ENCODE data around the gene SCN3B. TPM values are rescaled to one million over a fixed set of nuclear protein-coding genes. Genes with fewer than 3 reads are reported as not detected.

Gene SCN3B
- total and polyA plus RNA-seq, 4 donors = 21.0 to 97.5 (median 73.9) TPM

DNA sequence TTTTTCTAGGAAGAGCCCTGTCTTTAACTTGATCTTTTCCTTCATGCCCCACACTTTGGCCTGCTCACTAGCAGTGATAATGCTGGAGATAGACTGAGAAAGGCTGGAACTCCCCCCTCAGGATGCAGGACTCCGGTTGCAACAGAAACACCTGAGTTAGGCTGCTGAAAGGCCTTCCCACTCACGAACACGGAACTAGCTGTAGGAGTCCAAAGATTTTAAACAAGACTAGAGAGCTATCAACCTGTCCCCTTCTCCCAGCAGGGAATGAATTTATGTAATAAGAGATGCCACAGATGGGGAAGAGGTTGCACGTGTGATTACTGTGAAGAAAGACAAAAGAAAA is 13.0 kb downstream of the SCN3B start:
- Histone ChIP-seq H3K36me3 (ENCODE audit: control insufficient read depth, insufficient read depth, low read length) (peaks cover 40% of the 10 kb centered on the region), H3K27me3 (ENCODE audit: control insufficient read depth, insufficient read depth, low read length) (no peaks in the 10 kb centered on the region), H3K4me1 (ENCODE audit: control insufficient read depth, insufficient read depth, low read length) (peaks cover 6% of the 10 kb centered on the region), H3K4me3 (ENCODE audit: low read depth, low read length) (no peak overlapping the region), H3K27ac (ENCODE audit: low read depth, low read length) (no peak overlapping the region), H3K9me3 (ENCODE audit: control insufficient read depth, insufficient read depth, low read length) (no peaks in the 10 kb centered on the region)
- WGBS (ENCODE audit: insufficient coverage) = 34% methylated on average over 2 of the region's 4 CpGs
- no peak for DNase-seq (ENCODE audit: low read depth in 4 of 6, low spot score in 6 of 6)

DNA sequence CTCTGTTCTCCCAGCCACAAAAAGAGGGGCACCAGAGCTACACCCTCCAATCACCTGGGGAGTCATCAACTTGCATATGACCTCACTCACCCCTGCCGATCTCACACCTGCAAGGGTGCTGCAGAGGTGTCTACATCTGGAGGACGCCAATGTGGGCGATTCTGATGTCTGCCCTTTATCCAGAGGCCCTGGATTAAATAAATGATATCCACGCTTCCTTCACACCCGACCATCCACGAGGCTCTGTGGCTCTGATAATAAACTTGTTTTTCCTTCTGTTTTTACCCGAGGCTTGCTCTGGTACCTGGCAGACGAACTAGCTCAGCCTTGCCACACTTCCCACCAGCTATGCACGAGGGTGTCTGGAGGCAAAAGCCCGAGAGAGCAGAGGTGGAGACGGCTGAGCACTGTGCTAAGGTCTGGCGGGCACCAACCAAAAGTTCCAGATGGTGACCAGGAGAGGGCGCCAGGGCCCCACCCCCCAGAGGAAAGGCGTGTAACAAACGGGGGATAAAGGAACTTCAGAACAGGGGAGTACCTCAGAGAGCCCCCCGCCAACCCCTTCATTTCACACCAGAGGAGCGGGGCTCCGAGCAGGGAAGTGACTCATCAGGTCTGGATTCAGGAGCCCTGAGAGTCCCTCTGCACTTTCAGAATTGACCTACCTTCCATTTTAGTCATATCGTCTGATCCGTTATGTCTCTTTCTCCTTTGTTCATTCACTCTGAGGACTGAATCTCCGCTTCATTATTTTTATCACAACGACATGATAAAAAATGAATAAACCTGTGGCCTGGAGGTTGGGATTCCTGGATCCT is 13.5 kb downstream of the SCN3B start:
- DNase-seq (ENCODE audit: low read depth in 4 of 6, low spot score in 6 of 6) = peak in 2 of 6 donors; percentile 68 to 83
- peaks cover 41% of the 10 kb centered on the region for H3K36me3 ChIP-seq (ENCODE audit: control insufficient read depth, insufficient read depth, low read length)
- H3K27me3 ChIP-seq (ENCODE audit: control insufficient read depth, insufficient read depth, low read length) = no peaks in the 10 kb centered on the region
- no peaks in the 10 kb centered on the region for H3K9me3 ChIP-seq (ENCODE audit: control insufficient read depth, insufficient read depth, low read length)
- H3K27ac ChIP-seq (ENCODE audit: low read depth, low read length) = no peak overlapping the region
- 25% methylated on average over 16 of the region's 22 CpGs for WGBS (ENCODE audit: insufficient coverage)
- H3K4me1 ChIP-seq (ENCODE audit: control insufficient read depth, insufficient read depth, low read length) = peaks cover 6% of the 10 kb centered on the region
- H3K4me3 ChIP-seq (ENCODE audit: low read depth, low read length) = no peak overlapping the region

DNA sequence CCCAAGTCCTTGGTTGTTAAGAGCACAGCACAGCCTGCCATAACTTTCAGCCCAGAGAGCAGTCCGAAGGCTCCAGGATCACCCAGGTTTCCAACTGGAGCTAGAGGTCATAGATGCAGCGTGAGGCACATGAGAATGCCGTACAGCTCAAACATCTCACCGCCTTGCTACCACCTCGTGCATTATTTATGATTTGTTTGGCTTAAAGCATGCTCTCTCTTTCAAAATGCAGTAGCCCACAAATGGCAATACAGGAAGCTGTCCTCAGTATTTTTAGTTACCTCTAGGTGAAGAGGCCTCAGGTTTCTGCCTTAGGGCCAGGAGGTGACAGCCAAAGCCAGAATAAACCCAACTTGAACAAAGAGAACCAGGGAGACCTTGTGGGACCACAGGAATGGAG is 14.4 kb downstream of the SCN3B start:
- no peaks in the 10 kb centered on the region for H3K27me3 ChIP-seq (ENCODE audit: control insufficient read depth, insufficient read depth, low read length)
- peaks cover 37% of the 10 kb centered on the region for H3K36me3 ChIP-seq (ENCODE audit: control insufficient read depth, insufficient read depth, low read length)
- no peaks in the 10 kb centered on the region for H3K4me1 ChIP-seq (ENCODE audit: control insufficient read depth, insufficient read depth, low read length)
- H3K4me3 ChIP-seq (ENCODE audit: low read depth, low read length) = no peak overlapping the region
- WGBS (ENCODE audit: insufficient coverage) = 83% methylated on average over 2 of the region's 5 CpGs
- H3K27ac ChIP-seq (ENCODE audit: low read depth, low read length) = no peak overlapping the region
- H3K9me3 ChIP-seq (ENCODE audit: control insufficient read depth, insufficient read depth, low read length) = no peaks in the 10 kb centered on the region
- no peak for DNase-seq (ENCODE audit: low read depth in 4 of 6, low spot score in 6 of 6)

DNA sequence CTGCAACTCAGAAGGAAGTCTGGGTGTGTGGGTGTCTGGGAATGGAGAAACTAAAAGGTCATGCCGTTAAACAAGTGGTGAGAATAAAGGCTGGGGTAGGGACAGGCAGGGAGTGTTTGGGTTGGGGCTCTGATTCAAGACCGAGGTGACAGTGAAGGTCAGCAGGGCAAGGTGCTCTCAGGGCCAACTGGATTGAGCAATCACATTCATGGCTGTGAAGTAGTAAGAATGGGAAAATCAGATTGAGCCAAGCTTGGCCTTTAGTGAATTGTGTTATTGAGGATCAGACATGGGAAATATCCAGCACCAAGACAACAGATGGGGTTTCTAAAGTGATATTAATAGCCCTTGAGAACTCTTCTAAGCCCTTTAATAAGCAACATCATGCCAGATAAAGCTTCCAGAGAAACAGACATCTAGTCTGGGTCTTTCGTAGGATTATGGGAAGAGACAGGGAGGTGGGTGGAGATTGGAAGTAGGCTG is 24.3 kb downstream of the SCN3B start:
- H3K27ac ChIP-seq (ENCODE audit: low read depth, low read length) = no peak overlapping the region

DNA sequence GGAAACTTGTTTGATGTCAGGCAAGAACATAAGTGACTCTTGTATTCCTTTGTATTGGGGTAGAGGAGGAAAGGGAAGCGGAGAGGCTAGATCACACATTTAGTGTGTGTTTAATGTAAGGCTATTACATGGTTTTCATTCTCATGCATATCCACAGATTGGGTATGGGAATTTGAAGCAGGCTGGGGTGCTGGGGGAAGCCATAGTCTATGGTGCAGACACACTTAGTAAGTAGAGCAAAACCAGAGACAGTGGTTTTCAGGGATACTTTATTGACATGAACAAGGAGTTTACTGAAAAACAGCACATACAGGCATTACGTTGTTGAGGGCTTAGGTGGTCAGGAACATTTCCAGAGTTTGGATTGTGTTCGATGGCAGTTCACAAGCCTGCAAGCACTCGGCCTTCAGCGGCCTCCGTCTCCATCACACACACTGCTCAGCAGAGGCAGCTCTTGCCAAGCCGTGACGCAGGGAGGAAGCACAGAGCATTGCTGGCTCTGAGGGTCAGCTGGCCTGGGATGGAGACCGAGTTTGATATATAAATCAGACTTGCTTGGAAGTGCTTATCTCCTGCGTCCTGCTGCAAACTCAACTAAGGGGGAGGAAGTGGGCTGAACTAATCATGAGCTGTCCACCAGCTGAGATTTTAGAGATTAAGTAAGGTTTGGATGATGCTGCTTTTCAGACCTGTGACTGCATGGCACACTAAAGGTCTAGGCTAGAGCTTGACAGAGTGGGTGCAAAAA is 25.3 kb downstream of the SCN3B start:
- 61% methylated on average over 8 of the region's 10 CpGs for WGBS (ENCODE audit: insufficient coverage)
- H3K4me3 ChIP-seq (ENCODE audit: low read depth, low read length) = no peak overlapping the region
- H3K27me3 ChIP-seq (ENCODE audit: control insufficient read depth, insufficient read depth, low read length) = no peaks in the 10 kb centered on the region
- peaks cover 37% of the 10 kb centered on the region for H3K36me3 ChIP-seq (ENCODE audit: control insufficient read depth, insufficient read depth, low read length)
- H3K4me1 ChIP-seq (ENCODE audit: control insufficient read depth, insufficient read depth, low read length) = no peaks in the 10 kb centered on the region
- H3K27ac ChIP-seq (ENCODE audit: low read depth, low read length) = no peak overlapping the region
- H3K9me3 ChIP-seq (ENCODE audit: control insufficient read depth, insufficient read depth, low read length) = no peaks in the 10 kb centered on the region
- DNase-seq (ENCODE audit: low read depth in 4 of 6, low spot score in 6 of 6) = no peak

More for the DNA sequence above, 24.3 kb downstream of the SCN3B start:
- H3K9me3 ChIP-seq (ENCODE audit: control insufficient read depth, insufficient read depth, low read length) = no peaks in the 10 kb centered on the region
- 71% methylated on average over 2 of the region's 3 CpGs for WGBS (ENCODE audit: insufficient coverage)
- H3K36me3 ChIP-seq (ENCODE audit: control insufficient read depth, insufficient read depth, low read length) = peaks cover 40% of the 10 kb centered on the region
- DNase-seq (ENCODE audit: low read depth in 4 of 6, low spot score in 6 of 6) = no peak
- H3K4me3 ChIP-seq (ENCODE audit: low read depth, low read length) = no peak overlapping the region
- no peaks in the 10 kb centered on the region for H3K4me1 ChIP-seq (ENCODE audit: control insufficient read depth, insufficient read depth, low read length)
- no peaks in the 10 kb centered on the region for H3K27me3 ChIP-seq (ENCODE audit: control insufficient read depth, insufficient read depth, low read length)

DNA sequence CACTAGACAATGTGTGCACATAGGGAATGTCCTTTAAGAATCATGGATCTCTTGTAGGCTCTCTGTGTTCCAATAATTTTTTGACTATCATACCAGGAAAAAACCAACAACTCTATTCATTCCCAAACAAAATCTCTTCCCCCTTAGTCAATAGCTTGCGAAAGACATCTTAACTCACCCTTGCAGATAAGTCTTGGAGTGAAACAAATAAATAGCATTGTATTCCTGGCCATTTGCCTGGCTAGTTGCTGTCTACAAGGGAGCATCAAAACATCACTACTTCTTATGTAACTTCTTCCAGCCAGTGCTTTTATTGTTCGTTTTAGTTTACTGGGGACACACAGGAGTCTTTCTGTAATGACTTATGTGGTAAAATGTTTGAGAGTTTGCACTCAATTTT is 29.4 kb downstream of the SCN3B start:
- Histone ChIP-seq H3K27me3 (ENCODE audit: control insufficient read depth, insufficient read depth, low read length) (no peaks in the 10 kb centered on the region), H3K4me1 (ENCODE audit: control insufficient read depth, insufficient read depth, low read length) (no peaks in the 10 kb centered on the region), H3K36me3 (ENCODE audit: control insufficient read depth, insufficient read depth, low read length) (peaks cover 50% of the 10 kb centered on the region), H3K9me3 (ENCODE audit: control insufficient read depth, insufficient read depth, low read length) (no peaks in the 10 kb centered on the region), H3K27ac (ENCODE audit: low read depth, low read length) (no peak overlapping the region), H3K4me3 (ENCODE audit: low read depth, low read length) (no peak overlapping the region)
- WGBS (ENCODE audit: insufficient coverage) = no CpG with 5 or more reads among the region's 2 CpGs
- no peak for DNase-seq (ENCODE audit: low read depth in 4 of 6, low spot score in 6 of 6)

DNA sequence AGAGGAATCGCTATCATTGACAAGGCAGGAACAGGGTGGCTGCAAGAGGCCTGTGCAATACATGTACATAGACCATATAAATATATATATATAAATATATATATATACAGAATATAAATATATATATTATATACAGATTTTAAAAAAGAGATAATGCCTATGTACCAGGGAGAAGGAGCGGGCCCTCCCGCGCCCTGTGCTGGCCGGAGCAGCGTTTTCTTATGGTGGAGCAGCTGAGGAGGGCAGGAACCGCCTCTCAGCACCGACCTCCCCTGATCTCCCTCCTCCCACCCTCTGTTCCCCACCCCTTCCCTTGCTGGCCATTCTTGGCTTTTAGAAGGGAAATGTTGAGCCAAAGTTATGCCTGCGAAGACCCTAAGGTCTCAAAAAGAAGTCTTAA is 31.8 kb downstream of the SCN3B start:
- DNase-seq (ENCODE audit: low read depth in 4 of 6, low spot score in 6 of 6) = no peak
- WGBS (ENCODE audit: insufficient coverage) = 100% methylated on average over 1 of the region's 9 CpGs
- Histone ChIP-seq H3K27me3 (ENCODE audit: control insufficient read depth, insufficient read depth, low read length) (no peaks in the 10 kb centered on the region), H3K36me3 (ENCODE audit: control insufficient read depth, insufficient read depth, low read length) (peaks cover 63% of the 10 kb centered on the region), H3K27ac (ENCODE audit: low read depth, low read length) (no peak overlapping the region), H3K4me1 (ENCODE audit: control insufficient read depth, insufficient read depth, low read length) (no peaks in the 10 kb centered on the region), H3K9me3 (ENCODE audit: control insufficient read depth, insufficient read depth, low read length) (no peaks in the 10 kb centered on the region), H3K4me3 (ENCODE audit: low read depth, low read length) (no peak overlapping the region)

DNA sequence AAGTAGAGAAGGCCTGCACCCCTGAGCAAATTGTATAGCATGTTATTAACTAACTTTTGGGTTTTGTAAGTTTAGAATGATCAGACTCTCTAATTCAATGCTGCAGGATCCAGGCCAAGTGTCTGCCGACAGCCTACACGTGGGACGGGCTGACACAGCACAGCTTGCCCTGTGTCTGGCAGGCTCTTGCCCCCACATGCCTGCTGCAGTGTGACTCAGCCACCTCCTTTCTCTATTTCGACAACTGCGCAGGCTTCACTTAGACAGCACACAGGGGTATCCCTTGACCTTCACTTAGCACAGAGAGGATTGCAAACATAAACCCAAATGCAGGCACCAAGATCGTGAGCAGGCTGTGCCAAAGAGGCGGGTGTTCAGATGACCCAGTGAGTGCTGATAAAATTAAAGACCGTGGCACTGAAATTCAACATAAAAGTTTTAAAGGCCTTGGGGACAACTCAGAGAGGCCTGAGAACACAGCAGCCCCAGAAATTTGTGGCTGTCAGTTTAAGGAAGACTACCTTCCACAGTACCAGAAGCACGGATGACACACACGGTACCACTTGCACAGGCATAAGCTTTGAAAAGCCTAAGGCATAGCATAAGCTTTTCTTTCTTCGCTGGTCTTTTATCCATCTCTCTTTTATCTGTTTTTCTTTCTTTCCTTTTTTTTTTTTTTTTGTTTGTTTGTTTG is 37.8 kb downstream of the SCN3B start:
- WGBS (ENCODE audit: insufficient coverage) = 65% methylated on average over 8 of the region's 11 CpGs
- Histone ChIP-seq H3K4me3 (ENCODE audit: low read depth, low read length) (no peak overlapping the region), H3K4me1 (ENCODE audit: control insufficient read depth, insufficient read depth, low read length) (no peaks in the 10 kb centered on the region), H3K27me3 (ENCODE audit: control insufficient read depth, insufficient read depth, low read length) (no peaks in the 10 kb centered on the region), H3K9me3 (ENCODE audit: control insufficient read depth, insufficient read depth, low read length) (no peaks in the 10 kb centered on the region), H3K36me3 (ENCODE audit: control insufficient read depth, insufficient read depth, low read length) (peaks cover 76% of the 10 kb centered on the region), H3K27ac (ENCODE audit: low read depth, low read length) (no peak overlapping the region)
- peak in 1 of 6 donors; percentile 13 for DNase-seq (ENCODE audit: low read depth in 4 of 6, low spot score in 6 of 6)

DNA sequence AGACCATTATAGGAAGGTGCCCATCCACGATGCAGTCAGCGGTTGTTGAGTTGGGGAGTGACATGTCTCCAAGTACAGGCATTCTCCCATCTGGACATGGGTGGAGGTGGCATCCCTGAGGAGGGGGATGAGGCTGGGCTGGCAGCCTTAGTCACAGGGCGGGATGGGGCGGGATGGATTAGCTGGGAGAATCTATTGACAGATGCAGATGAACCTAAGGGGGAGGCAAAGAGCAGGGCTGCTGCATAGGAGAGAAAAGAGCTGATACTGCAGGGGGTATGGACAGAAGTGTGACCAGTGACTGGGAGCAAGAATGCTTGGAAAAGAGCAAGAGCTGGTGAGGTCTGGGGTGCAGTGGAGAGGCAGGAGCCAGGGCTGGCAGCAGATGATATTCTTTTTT is 42.7 kb downstream of the SCN3B start:
- WGBS (ENCODE audit: insufficient coverage) = 86% methylated on average over 4 of the region's 4 CpGs
- Histone ChIP-seq H3K27ac (ENCODE audit: low read depth, low read length) (no peak overlapping the region), H3K4me3 (ENCODE audit: low read depth, low read length) (no peak overlapping the region), H3K9me3 (ENCODE audit: control insufficient read depth, insufficient read depth, low read length) (no peaks in the 10 kb centered on the region), H3K4me1 (ENCODE audit: control insufficient read depth, insufficient read depth, low read length) (peaks cover 8% of the 10 kb centered on the region), H3K36me3 (ENCODE audit: control insufficient read depth, insufficient read depth, low read length) (peaks cover 85% of the 10 kb centered on the region), H3K27me3 (ENCODE audit: control insufficient read depth, insufficient read depth, low read length) (no peaks in the 10 kb centered on the region)
- no peak for DNase-seq (ENCODE audit: low read depth in 4 of 6, low spot score in 6 of 6)

Measured in spinal cord (tissue), 10 donors.